Bronchial epithelial cell (primary cell): Measurements from ENCODE around the gene TARBP2. TPM values are rescaled to one million over a fixed set of nuclear protein-coding genes. Genes with fewer than 3 reads are reported as not detected.

Experiments used
- DNase-seq: peaks from one replicate; pipeline ENCODE4 v3.0.0-alpha.2; 2010; ENCODE audit warnings: low read depth
- FAIRE-seq: peaks from 2 replicates; lab custom pipeline; 2011; peaks lifted over from hg19 to GRCh38; lab: Jason Lieb, UNC
- H3K27me3 ChIP-seq: 2 replicates; pipeline ENCODE4 v1.5.1; 2011; ENCODE audit warnings: low read length; ENCODE audit not compliant: control insufficient read depth, insufficient read depth
- H3K36me3 ChIP-seq: 2 replicates; pipeline ENCODE4 v1.5.1; 2011; ENCODE audit warnings: low read length; ENCODE audit not compliant: control insufficient read depth, insufficient read depth
- H3K4me3 ChIP-seq: 2 replicates; pipeline ENCODE4 v1.5.1; 2011; ENCODE audit warnings: mild to moderate bottlenecking, low read depth, low read length, control low read depth
- total RNA-seq: library from RNA; depleted of rRNA; stranded (reverse); fragments of >200 nt; gene quantifications from 2 replicates; pipeline ENCODE4 v1.2.1, GENCODE V29; 2014
- TF ChIP-seq, protein P1 (sequence below): IDR thresholded peaks from 2 replicates; pipeline ENCODE4 v1.5.1; 2011; ENCODE audit warnings: mild to moderate bottlenecking, moderate library complexity, low read length, control low read depth, inconsistent platforms; ENCODE audit not compliant: insufficient read depth, severe bottlenecking

The TARBP2 gene
- total RNA-seq, 1 donor from 2014 or later, result 27.6 TPM

DNA sequence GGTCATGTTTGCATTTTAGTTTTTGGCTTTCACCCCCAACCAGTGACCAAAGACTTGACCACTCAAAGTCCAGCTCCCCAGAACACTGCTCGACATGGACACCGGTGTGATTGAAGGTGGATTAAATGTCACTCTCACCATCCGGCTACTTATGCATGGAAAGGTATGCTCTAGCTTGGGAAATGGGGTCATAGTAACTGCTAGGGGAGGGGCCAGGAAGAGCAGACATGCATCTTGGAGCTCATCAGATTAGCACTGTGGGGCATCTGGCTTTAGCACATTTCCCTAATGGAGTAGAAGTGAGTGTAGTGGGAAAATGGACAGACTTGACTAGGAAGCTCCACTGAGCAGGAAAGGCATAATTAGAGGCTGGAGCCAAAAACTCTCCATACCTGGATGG lies 46.4 kb upstream of the TARBP2 start:
- no peak for DNase-seq
- FAIRE-seq, result no peak
- TF ChIP-seq, protein P1, sequence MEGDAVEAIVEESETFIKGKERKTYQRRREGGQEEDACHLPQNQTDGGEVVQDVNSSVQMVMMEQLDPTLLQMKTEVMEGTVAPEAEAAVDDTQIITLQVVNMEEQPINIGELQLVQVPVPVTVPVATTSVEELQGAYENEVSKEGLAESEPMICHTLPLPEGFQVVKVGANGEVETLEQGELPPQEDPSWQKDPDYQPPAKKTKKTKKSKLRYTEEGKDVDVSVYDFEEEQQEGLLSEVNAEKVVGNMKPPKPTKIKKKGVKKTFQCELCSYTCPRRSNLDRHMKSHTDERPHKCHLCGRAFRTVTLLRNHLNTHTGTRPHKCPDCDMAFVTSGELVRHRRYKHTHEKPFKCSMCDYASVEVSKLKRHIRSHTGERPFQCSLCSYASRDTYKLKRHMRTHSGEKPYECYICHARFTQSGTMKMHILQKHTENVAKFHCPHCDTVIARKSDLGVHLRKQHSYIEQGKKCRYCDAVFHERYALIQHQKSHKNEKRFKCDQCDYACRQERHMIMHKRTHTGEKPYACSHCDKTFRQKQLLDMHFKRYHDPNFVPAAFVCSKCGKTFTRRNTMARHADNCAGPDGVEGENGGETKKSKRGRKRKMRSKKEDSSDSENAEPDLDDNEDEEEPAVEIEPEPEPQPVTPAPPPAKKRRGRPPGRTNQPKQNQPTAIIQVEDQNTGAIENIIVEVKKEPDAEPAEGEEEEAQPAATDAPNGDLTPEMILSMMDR, result no peak
- Histone ChIP-seq H3K4me3 (no peak overlapping the region), H3K27me3 (no peaks in the 10 kb centered on the region), H3K36me3 (peaks cover 19% of the 10 kb centered on the region)

DNA sequence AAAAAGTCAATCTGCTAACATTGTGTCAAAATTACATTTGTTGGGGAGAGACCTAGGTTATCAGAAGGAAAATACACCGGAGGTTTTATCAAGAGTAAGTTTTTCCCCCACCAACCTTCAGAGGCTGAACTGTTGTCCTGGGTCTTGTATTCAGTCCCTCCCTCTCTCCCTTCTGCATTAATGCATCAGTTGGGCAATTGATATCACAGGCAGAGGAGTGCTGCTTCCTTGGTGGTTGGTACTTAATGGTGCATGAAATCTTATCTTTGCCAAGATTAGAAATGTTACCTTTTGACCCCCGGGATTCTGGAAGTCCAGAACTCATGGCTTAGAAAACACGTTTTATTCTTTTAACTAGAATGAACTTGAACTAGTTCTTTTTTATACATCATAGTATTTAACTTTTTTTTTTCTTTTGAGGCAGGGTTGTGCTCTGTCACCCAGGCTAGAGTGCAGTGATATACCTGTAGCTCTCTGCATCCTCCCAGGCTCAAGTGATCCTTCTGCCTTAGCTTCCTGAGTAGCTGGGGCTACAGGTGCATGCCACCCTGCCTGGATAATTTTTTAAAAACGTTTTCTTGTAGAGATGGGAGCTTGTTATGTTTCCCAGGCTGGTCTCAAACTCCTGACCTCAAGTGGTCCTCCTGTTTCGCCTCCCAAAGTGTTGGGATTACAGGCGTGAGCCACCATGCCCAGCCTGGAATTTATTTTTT lies 44.3 kb upstream of the TARBP2 start:
- peaks cover 32% of the 10 kb centered on the region for H3K36me3 ChIP-seq
- DNase-seq, result no peak
- TF ChIP-seq, protein P1, result no peak
- no peak overlapping the region for H3K4me3 ChIP-seq
- no peak for FAIRE-seq
- H3K27me3 ChIP-seq, result no peaks in the 10 kb centered on the region

DNA sequence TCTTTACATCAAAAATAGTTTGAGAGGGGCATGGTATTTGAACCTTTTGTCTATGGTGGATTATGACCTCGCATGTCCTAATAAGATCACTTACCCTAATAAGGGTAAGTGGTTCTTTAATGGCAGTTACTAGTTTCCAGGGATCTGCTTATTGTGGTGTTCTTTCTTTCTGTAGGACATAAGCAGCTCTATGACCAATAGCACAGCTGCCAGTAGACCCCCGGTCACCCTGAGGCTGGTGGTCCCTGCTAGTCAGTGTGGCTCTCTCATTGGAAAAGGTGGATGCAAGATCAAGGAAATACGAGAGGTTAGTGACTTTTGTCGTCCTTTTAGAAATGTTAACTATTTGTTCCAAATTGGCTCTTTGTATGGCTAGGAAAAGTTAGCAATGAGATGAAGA lies 42.0 kb upstream of the TARBP2 start:
- Histone ChIP-seq H3K4me3 (no peak overlapping the region), H3K27me3 (no peaks in the 10 kb centered on the region), H3K36me3 (peaks cover 45% of the 10 kb centered on the region)
- FAIRE-seq, result no peak
- DNase-seq, result no peak
- TF ChIP-seq, protein P1, result no peak

DNA sequence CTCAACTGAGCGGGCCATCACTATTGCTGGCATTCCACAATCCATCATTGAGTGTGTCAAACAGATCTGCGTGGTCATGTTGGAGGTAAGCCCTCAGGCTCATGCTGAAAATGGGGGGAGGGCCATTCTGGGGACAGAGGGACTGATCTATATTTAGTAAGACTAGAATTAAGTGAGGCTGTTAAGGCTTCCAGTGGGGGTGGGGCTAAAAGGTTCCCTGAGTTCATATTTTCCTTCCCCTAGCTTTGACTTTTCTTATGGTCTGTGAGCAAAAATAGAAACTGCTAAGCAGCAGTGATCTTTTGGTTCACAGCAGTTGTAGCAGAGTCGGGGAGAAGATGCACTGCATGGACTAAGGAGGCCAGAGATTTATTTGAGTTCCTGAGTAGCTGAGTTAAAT lies 40.0 kb upstream of the TARBP2 start:
- DNase-seq (no peak), FAIRE-seq (no peak)
- TF ChIP-seq, protein P1, result no peak
- Histone ChIP-seq H3K4me3 (no peak overlapping the region), H3K27me3 (no peaks in the 10 kb centered on the region), H3K36me3 (peaks cover 44% of the 10 kb centered on the region)

DNA sequence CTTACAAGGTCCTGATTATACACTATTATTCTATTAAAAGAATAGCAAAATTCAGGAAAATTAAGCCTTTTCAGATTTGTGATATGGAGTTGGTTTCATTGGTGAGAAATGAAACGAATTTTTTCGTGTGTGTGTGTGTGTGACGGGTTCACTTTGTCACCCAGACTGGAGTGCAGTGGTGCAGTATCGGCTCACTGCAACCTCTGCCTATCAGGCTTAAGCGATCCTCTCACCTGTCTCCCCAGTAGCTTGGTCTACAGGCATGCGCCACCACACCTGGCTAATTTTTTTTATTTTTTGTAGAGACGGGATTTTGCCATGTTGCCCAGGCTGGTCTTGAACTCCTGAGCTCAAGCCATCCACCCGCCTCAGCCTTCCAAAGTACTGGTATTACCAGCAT lies 39.5 kb upstream of the TARBP2 start:
- Histone ChIP-seq H3K27me3 (no peaks in the 10 kb centered on the region), H3K4me3 (no peak overlapping the region), H3K36me3 (peaks cover 42% of the 10 kb centered on the region)
- FAIRE-seq (no peak), DNase-seq (no peak)
- TF ChIP-seq, protein P1, result no peak

DNA sequence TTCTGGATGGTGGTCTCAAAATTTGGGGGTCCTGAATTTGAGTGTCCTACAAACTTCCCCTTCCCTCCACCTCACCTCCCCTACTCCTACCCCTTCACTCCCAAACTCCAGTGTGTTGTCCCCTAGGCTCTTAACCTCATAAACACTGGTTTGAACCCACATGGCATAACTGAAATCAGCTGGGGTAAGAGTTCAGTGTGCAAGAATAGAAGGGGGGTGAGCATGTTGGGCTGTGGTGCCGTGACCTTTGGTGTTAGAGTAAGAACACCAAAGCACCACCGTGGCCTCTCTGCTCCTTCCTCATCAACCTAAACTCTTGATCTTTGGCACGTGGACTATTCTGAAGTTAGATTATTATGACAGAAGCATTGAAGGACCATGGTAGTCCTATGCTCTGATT lies 38.1 kb upstream of the TARBP2 start:
- Histone ChIP-seq H3K36me3 (peaks cover 46% of the 10 kb centered on the region), H3K4me3 (no peak overlapping the region), H3K27me3 (no peaks in the 10 kb centered on the region)
- TF ChIP-seq, protein P1, result no peak
- DNase-seq (no peak), FAIRE-seq (no peak)
